ENCODE data around the gene TOGARAM2. TPM values are rescaled to one million over a fixed set of nuclear protein-coding genes. Genes with fewer than 3 reads are reported as not detected.
"Not testable (repeated sequence)": the region's sequence is repeated elsewhere in the genome, so short reads cannot be mapped to it uniquely, and the experiment has no call there.

TOGARAM2 gene
- total and polyA plus RNA-seq, 2 of the 13 experiments (the other 11 are each of a cell fraction or from before 2014, with no cell fraction given), result under 0.01 to 0.05 TPM

- 40% methylated on average over 9 of the region's 10 CpGs for WGBS (ENCODE audit: low lambda C conversion rate)
- Histone ChIP-seq H3K4me3 (replicated peaks in 1 of 3; ENCODE audit: insufficient read depth in 1 of 3, low read depth in 2 of 3, low read length in 3 of 3) (no peak overlapping the region), H3K4me2 (ENCODE audit: low read depth, low read length) (no peak overlapping the region), H3K9me3 (ENCODE audit: low read length) (no peaks in the 10 kb centered on the region), H4K20me1 (ENCODE audit: insufficient read depth, low read length) (no peaks in the 10 kb centered on the region), H3K36me3 (replicated peaks in 1 of 2; ENCODE audit: control insufficient read depth in 1 of 2, insufficient read depth in 2 of 2, low read length in 2 of 2) (no peaks in the 10 kb centered on the region), H2AFZ (ENCODE audit: low read length) (no peak overlapping the region), H3K27ac (ENCODE audit: extremely low read length, insufficient read depth, low read length) (no peak overlapping the region), H3K27me3 (ENCODE audit: control insufficient read depth in 1 of 2, insufficient read depth in 2 of 2, low read length in 2 of 2) (peaks cover 4 to 23% of the 10 kb centered on the region in 2 experiments; a peak in 3 of 5 replicates), H3K79me2 (ENCODE audit: insufficient read depth, low read length) (no peaks in the 10 kb centered on the region), H3K9ac (ENCODE audit: insufficient read depth, low read depth, low read length) (no peak overlapping the region), H3K4me1 (ENCODE audit: insufficient read depth, low read length) (peaks cover 5% of the 10 kb centered on the region; the same call in 1 of the 2 replicates)
- no peak for TF ChIP-seq ZNF75D (CRISPR knock-in tag; IDR thresholded peaks at IDR 0.05; ENCODE audit: borderline replicate concordance)
- TF ChIP-seq ZNF12 (CRISPR knock-in tag; IDR thresholded peaks at IDR 0.05), result no peak
- TF ChIP-seq ZNF574 (CRISPR knock-in tag; IDR thresholded peaks at IDR 0.05), result no peak
- no peak for TF ChIP-seq STAG1 (CRISPR knock-in tag; IDR thresholded peaks at IDR 0.05)
- TF ChIP-seq FOXO4 (CRISPR knock-in tag; conservative IDR thresholded peaks at IDR 0.05), result no peak
- DNase-seq (ENCODE audit: low spot score) (no peak), ATAC-seq (no peak), FAIRE-seq (no peak)
- ChIA-PET POLR2A (no interaction called here), CTCF (ENCODE audit: low intra/inter-chr PET ratio, low total read pairs) (no interaction called here)
- intact Hi-C loops (cut with micrococcal nuclease; ENCODE audit: unreplicated experiment), result no loop called here
- in situ Hi-C loops (cut with HindIII; ENCODE audit: extremely low pct_ligation_motif_present, low pct_unique_long_range_greater_than_20kb), result loop anchor here (25.0 kb wide), 1 partner anchor 860 kb away; no protein-coding TSS in a partner anchor
- BruUV-seq (replicated peaks), result no TSS peak
These were observed 3.8 kb upstream of the TOGARAM2 start for GRCh38 chr2:28977176-28977875.

- 18% methylated on average over 8 of the region's 8 CpGs for WGBS (ENCODE audit: low lambda C conversion rate)
- in situ Hi-C loops (cut with HindIII; ENCODE audit: extremely low pct_ligation_motif_present, low pct_unique_long_range_greater_than_20kb), result loop anchor here (25.0 kb wide), 1 partner anchor 859 kb away; no protein-coding TSS in a partner anchor
- intact Hi-C loops (cut with micrococcal nuclease; ENCODE audit: unreplicated experiment); H3K4me2 ChIP-seq (ENCODE audit: low read depth, low read length); DNase-seq (ENCODE audit: low spot score); POLR2A ChIA-PET; ATAC-seq; H3K79me2 ChIP-seq (ENCODE audit: insufficient read depth, low read length); H3K9me3 ChIP-seq (ENCODE audit: low read length); H4K20me1 ChIP-seq (ENCODE audit: insufficient read depth, low read length); H3K36me3 ChIP-seq (replicated peaks in 1 of 2; ENCODE audit: control insufficient read depth in 1 of 2, insufficient read depth in 2 of 2, low read length in 2 of 2); FAIRE-seq; H3K9ac ChIP-seq (ENCODE audit: insufficient read depth, low read depth, low read length); H2AFZ ChIP-seq (ENCODE audit: low read length); H3K27ac ChIP-seq (ENCODE audit: extremely low read length, insufficient read depth, low read length); CTCF ChIA-PET (ENCODE audit: low intra/inter-chr PET ratio, low total read pairs); H3K4me3 ChIP-seq (replicated peaks in 1 of 3; ENCODE audit: insufficient read depth in 1 of 3, low read depth in 2 of 3, low read length in 3 of 3); BruUV-seq (replicated peaks); H3K4me1 ChIP-seq (ENCODE audit: insufficient read depth, low read length): not testable (repeated sequence)
- H3K27me3 ChIP-seq (ENCODE audit: control insufficient read depth in 1 of 2, insufficient read depth in 2 of 2, low read length in 2 of 2), result peaks cover 4 to 26% of the 10 kb centered on the region in 2 experiments; a peak in 3 of 5 replicates
These were observed 3.1 kb upstream of the TOGARAM2 start for GRCh38 chr2:28978001-28978400.

Measured in HepG2 (cell line).